ENCODE results near the gene HMCN1. TPM values are rescaled to one million over a fixed set of nuclear protein-coding genes. Genes with fewer than 3 reads are reported as not detected.

Gene HMCN1
- polyA plus RNA-seq, 1 experiment: 20.9 TPM

DNA sequence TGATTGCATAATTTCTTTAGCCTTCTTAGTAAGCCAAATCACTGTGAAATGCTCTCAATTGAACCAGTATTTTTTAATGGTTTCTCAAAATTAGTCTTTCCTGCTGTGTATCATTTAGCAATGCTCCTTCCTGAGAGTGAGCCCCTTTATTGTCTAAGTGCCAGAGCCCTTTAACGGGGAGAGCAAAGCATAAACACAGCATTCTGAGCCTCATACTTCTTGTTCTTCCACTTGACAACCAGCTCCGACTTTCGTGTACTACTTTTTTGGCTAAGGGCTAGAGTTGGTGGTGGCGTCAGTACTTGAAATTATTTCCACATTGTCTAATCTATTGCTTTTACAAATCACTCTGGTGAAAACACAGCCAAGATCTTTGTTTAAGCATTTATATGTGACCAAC is 341.8 kb downstream of the HMCN1 start:
- H3K4me3 ChIP-seq (ENCODE audit: low read depth, low read length): no peak overlapping the region
- ChIA-PET CTCF (no interaction called here), POLR2A (no interaction called here)
- TF ChIP-seq, protein P1, sequence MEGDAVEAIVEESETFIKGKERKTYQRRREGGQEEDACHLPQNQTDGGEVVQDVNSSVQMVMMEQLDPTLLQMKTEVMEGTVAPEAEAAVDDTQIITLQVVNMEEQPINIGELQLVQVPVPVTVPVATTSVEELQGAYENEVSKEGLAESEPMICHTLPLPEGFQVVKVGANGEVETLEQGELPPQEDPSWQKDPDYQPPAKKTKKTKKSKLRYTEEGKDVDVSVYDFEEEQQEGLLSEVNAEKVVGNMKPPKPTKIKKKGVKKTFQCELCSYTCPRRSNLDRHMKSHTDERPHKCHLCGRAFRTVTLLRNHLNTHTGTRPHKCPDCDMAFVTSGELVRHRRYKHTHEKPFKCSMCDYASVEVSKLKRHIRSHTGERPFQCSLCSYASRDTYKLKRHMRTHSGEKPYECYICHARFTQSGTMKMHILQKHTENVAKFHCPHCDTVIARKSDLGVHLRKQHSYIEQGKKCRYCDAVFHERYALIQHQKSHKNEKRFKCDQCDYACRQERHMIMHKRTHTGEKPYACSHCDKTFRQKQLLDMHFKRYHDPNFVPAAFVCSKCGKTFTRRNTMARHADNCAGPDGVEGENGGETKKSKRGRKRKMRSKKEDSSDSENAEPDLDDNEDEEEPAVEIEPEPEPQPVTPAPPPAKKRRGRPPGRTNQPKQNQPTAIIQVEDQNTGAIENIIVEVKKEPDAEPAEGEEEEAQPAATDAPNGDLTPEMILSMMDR (IDR thresholded peaks at IDR 0.05; ENCODE audit: low read depth, low read length): no peak
- H3K9me3 ChIP-seq (ENCODE audit: control insufficient read depth, insufficient read depth, low read length): no peaks in the 10 kb centered on the region
- no peaks in the 10 kb centered on the region for H3K27me3 ChIP-seq (ENCODE audit: control insufficient read depth, insufficient read depth, low read length)
- DNase-seq (ENCODE audit: low read depth, low spot score): no peak
- H3K27ac ChIP-seq (ENCODE audit: low read depth, low read length): no peak overlapping the region

- POLR2A ChIA-PET: no interaction called here
- H3K27ac ChIP-seq (ENCODE audit: low read depth, low read length): no peak overlapping the region
- no peaks in the 10 kb centered on the region for H3K27me3 ChIP-seq (ENCODE audit: control insufficient read depth, insufficient read depth, low read length)
- no peak overlapping the region for H3K4me3 ChIP-seq (ENCODE audit: low read depth, low read length)
- no peaks in the 10 kb centered on the region for H3K9me3 ChIP-seq (ENCODE audit: control insufficient read depth, insufficient read depth, low read length)
- CTCF ChIA-PET: no interaction called here
- TF ChIP-seq, protein P1 (IDR thresholded peaks at IDR 0.05; ENCODE audit: low read depth, low read length): no peak
- DNase-seq (ENCODE audit: low read depth, low spot score): no peak
Observed at GRCh38 chr1:186078245-186078644, 344.1 kb downstream of the HMCN1 start.

DNA sequence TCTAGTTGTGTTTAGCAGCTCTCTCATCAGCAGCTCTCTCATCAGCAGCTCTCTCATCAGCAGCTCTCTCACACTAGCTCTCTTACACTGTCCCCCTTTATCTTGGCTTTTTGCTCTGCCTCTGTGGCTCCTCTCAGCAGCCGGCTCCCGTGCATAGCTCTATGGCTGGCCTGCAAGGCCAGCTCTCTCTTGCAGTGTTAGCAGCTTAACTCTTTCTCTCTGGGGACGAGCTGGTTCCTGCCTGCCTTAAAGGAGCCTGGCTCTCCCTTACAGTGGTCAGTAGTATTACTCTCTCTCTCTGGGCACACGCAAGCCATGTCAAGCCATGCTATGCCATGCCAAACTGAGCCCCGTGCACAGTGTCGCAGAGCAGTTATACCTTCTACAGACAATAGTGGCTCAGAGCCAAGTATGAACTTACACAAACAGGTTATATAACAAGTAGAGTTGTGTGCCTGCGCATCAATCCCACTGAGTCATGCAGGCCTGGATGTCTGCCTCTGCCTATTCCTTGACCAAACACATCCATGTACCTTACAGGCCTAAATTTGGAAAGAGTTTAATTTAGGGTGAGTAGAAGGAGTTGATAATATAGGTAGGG is 345.0 kb downstream of the HMCN1 start:
- no peak overlapping the region for H3K27ac ChIP-seq (ENCODE audit: low read depth, low read length)
- no peaks in the 10 kb centered on the region for H3K9me3 ChIP-seq (ENCODE audit: control insufficient read depth, insufficient read depth, low read length)
- TF ChIP-seq, protein P1 (IDR thresholded peaks at IDR 0.05; ENCODE audit: low read depth, low read length): no peak
- no peak for DNase-seq (ENCODE audit: low read depth, low spot score)
- CTCF ChIA-PET: no interaction called here
- H3K27me3 ChIP-seq (ENCODE audit: control insufficient read depth, insufficient read depth, low read length): no peaks in the 10 kb centered on the region
- POLR2A ChIA-PET: no interaction called here
- H3K4me3 ChIP-seq (ENCODE audit: low read depth, low read length): no peak overlapping the region

- Histone ChIP-seq H3K9me3 (ENCODE audit: control insufficient read depth, insufficient read depth, low read length) (no peaks in the 10 kb centered on the region), H3K27ac (ENCODE audit: low read depth, low read length) (no peak overlapping the region), H3K4me3 (ENCODE audit: low read depth, low read length) (no peak overlapping the region), H3K27me3 (ENCODE audit: control insufficient read depth, insufficient read depth, low read length) (no peaks in the 10 kb centered on the region)
- no peak for DNase-seq (ENCODE audit: low read depth, low spot score)
- ChIA-PET CTCF (no interaction called here), POLR2A (no interaction called here)
- TF ChIP-seq, protein P1 (IDR thresholded peaks at IDR 0.05; ENCODE audit: low read depth, low read length): no peak
Observed at GRCh38 chr1:186082235-186082937, 348.2 kb downstream of the HMCN1 start.

DNA sequence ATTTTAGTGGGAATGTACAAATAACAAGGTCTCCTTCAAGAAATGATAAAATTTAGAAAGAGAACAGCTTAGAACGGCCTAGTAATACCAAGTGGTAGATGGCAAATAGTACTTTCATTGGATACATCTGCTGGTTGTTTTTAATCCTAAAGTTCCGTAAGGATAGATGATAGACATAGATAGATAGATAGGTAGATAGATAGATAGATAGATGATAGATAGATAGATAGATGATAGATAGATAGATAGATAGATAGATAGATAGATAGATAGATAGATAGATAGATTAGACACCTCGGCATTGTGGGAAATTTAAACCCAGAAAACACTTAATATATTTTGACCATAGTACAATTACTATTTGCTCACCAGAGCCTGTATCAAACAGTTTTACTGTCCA is 352.4 kb downstream of the HMCN1 start:
- ChIA-PET POLR2A (no interaction called here), CTCF (no interaction called here)
- TF ChIP-seq, protein P1 (IDR thresholded peaks at IDR 0.05; ENCODE audit: low read depth, low read length): no peak
- no peak for DNase-seq (ENCODE audit: low read depth, low spot score)
- no peak overlapping the region for H3K27ac ChIP-seq (ENCODE audit: low read depth, low read length)
- H3K4me3 ChIP-seq (ENCODE audit: low read depth, low read length): no peak overlapping the region
- H3K9me3 ChIP-seq (ENCODE audit: control insufficient read depth, insufficient read depth, low read length): no peaks in the 10 kb centered on the region
- H3K27me3 ChIP-seq (ENCODE audit: control insufficient read depth, insufficient read depth, low read length): no peaks in the 10 kb centered on the region
